ENCODE results near the gene LYZ. TPM values are rescaled to one million over a fixed set of nuclear protein-coding genes. Genes with fewer than 3 reads are reported as not detected.

LYZ gene
- total and polyA plus RNA-seq, 11 donors: 2.4 to 316 (median 13.8) TPM

DNA sequence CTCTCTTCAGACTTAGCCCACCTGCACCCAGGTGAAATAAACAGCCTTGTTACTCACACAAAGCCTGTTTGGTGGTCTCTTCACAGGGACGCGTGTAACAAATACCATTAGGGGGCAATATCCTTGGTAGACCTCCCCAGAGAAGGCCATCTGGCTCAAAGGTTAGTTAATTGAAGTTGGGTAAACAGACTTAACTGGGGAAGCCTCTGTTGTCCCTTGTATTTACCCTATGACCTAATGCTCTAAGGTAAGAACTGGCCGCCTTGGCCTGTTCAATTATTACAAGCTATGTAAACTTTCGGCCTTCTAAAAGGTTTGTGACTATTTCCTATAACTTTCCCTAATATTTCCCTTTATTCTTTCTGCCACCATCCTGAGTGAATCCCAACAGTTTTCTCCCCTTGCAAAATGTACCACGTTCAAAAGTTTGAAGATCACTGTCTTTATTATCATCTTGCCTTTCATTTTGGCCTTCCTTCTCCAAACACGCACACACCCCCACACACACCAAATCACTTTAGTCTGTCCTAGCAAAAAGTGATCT is 15.3 kb upstream of the LYZ start:
- DNase-seq (no peak), ATAC-seq (no peak)
- H3K4me3 ChIP-seq: no peak overlapping the region
- WGBS, 4 donors: 92 to 95% (median 95%) methylated on average over 6 of the region's 6 CpGs
- H3K27ac ChIP-seq: no peak overlapping the region
- TF ChIP-seq POLR2A (IDR thresholded peaks at IDR 0.05): no peak
- TF ChIP-seq, protein P1, sequence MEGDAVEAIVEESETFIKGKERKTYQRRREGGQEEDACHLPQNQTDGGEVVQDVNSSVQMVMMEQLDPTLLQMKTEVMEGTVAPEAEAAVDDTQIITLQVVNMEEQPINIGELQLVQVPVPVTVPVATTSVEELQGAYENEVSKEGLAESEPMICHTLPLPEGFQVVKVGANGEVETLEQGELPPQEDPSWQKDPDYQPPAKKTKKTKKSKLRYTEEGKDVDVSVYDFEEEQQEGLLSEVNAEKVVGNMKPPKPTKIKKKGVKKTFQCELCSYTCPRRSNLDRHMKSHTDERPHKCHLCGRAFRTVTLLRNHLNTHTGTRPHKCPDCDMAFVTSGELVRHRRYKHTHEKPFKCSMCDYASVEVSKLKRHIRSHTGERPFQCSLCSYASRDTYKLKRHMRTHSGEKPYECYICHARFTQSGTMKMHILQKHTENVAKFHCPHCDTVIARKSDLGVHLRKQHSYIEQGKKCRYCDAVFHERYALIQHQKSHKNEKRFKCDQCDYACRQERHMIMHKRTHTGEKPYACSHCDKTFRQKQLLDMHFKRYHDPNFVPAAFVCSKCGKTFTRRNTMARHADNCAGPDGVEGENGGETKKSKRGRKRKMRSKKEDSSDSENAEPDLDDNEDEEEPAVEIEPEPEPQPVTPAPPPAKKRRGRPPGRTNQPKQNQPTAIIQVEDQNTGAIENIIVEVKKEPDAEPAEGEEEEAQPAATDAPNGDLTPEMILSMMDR (IDR thresholded peaks at IDR 0.05): no peak
- H3K27me3 ChIP-seq: peaks cover 0 to 9% (median 0%) of the 10 kb centered on the region in 9 donors
- H3K9me3 ChIP-seq: no peaks in the 10 kb centered on the region
- H3K36me3 ChIP-seq: no peaks in the 10 kb centered on the region
- H3K4me1 ChIP-seq: peaks cover 0 to 52% (median 0%) of the 10 kb centered on the region in 12 donors
- intact Hi-C loops (cut with DNase I): no loop called here

DNA sequence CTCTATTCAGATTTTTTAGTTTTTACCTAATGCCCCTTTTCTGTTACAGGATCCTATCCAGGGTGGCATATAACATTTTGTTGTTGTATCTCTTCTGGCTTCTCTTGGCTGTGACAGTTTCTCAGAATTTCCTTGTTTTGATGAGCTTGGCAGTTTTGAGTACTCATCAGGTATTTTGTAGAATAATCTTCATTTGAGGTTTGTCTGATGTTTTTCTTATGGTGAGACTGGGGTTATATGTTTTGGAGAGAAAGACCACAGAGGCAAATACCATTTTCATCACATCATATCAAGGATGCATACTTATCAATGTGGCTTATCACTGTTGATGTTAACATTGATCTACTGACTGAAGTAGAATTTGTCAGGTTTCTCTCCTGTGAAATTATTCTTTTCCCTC is 14.0 kb upstream of the LYZ start:
- no peak overlapping the region for H3K27ac ChIP-seq
- intact Hi-C loops (cut with DNase I): no loop called here
- peaks cover 0 to 5% (median 0%) of the 10 kb centered on the region in 9 donors for H3K27me3 ChIP-seq
- ATAC-seq: no peak
- H3K4me1 ChIP-seq: peaks cover 0 to 55% (median 0%) of the 10 kb centered on the region in 12 donors
- TF ChIP-seq, protein P1 (IDR thresholded peaks at IDR 0.05): no peak
- no peak for TF ChIP-seq POLR2A (IDR thresholded peaks at IDR 0.05)
- no peaks in the 10 kb centered on the region for H3K36me3 ChIP-seq
- H3K4me3 ChIP-seq: no peak overlapping the region
- DNase-seq: no peak
- no peaks in the 10 kb centered on the region for H3K9me3 ChIP-seq

DNA sequence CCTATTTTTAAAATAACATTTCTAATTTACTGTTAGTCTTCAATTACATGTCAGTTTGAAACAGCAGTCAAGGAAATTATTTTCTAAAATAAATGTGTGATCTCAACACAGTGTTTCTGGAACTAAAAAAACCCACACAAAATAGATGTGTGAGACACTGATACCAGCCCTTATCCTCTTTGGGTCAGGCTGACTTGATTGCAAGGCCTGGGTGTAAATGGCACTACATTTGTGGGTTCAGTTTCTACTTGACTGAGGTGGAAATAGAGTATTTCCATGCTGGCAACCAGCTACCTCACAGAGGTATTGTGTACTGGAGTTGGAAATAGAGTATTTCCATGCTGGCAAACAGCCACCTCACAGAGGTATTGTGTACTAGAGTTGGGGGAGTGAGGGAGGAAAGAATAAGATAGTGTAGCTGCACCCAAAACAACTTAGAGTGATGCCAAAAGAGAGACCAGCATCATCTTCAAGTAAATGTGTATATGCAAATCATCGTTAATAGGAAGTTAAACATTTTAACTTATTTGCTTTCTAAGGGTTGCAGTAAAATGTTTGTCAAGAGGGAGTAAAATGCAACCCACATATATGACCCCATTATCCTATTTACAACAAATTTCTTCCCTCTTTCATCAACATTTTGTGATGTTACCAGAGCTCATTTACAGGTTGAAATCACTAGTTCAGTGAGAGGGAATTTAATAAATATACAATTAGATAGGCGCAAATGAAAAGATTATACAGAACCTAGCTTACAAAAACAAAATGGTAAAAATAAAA is 10.7 kb upstream of the LYZ start:
- Histone ChIP-seq H3K27me3 (peaks cover 0 to 2% (median 0%) of the 10 kb centered on the region in 9 donors), H3K36me3 (no peaks in the 10 kb centered on the region), H3K9me3 (no peaks in the 10 kb centered on the region), H3K4me1 (peaks cover 0 to 58% (median 0%) of the 10 kb centered on the region in 12 donors), H3K4me3 (no peak overlapping the region), H3K27ac (peak overlapping the region in 1 of 12 donors; percentile 74)
- DNase-seq: no peak
- TF ChIP-seq, protein P1 (IDR thresholded peaks at IDR 0.05): no peak
- no peak for TF ChIP-seq POLR2A (IDR thresholded peaks at IDR 0.05)
- intact Hi-C loops (cut with DNase I): no loop called here
- no peak for ATAC-seq
- WGBS, 4 donors: 83 to 91% (median 86%) methylated on average over 2 of the region's 2 CpGs

DNA sequence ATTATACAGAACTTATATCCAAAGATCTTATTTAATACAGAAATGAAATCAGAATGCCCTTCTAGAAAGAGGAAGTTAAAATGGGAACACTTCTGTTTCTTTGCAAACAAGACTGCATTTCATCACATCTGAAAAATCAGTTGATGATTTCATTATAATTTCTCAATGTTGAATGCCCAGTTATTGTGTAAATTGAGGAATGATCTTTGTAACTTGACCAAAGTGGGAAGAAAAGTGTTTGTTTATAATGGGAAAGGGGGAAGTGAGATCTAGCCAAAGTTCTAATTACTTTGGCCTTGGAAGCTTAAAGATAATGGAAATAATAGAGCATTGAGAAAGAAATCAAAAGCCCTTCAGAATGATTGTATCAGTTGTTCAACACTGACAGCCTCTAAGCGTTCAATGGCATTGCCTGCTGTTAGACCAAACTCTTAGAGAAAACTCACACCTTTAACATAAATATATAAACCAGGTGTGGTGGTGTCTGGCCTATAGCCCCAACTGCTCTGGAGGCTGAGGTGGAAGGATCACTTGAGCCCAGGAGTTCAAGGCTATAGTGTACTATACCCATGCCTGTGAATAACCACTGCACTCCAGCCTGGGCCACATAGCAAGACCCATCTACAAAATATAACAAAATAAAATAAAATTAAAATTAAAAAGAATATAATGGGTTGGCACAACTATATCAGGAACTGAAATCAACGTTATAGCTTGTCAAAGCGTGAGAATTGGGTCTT is 9.9 kb upstream of the LYZ start:
- Histone ChIP-seq H3K9me3 (no peaks in the 10 kb centered on the region), H3K36me3 (no peaks in the 10 kb centered on the region), H3K27me3 (no peaks in the 10 kb centered on the region), H3K4me3 (no peak overlapping the region), H3K27ac (peak overlapping the region in 2 of 12 donors; percentile 24 to 74), H3K4me1 (peaks cover 0 to 66% (median 0%) of the 10 kb centered on the region in 12 donors)
- intact Hi-C loops (cut with DNase I): no loop called here
- 78 to 83% (median 80%) methylated on average over 3 of the region's 3 CpGs for WGBS, 4 donors
- no peak for ATAC-seq
- no peak for DNase-seq
- no peak for TF ChIP-seq POLR2A (IDR thresholded peaks at IDR 0.05)
- TF ChIP-seq, protein P1 (IDR thresholded peaks at IDR 0.05): no peak

Measured in heart left ventricle (tissue), 16 donors.